Activated CD8-positive, alpha-beta T cell treated with anti-CD3 and anti-CD28 coated beads for 36 hours (primary cell): ENCODE data around the gene KDELR3. TPM values are rescaled to one million over a fixed set of nuclear protein-coding genes. Genes with fewer than 3 reads are reported as not detected.
A peak's percentile ranks its signal among the peaks of the same experiment; 100 is the strongest.

Source experiments
- ATAC-seq: fragments of 200-7000 bp; cut with Tn5 transposase; one replicate; pipeline ENCODE4 v1.10.0; 2021; ENCODE audit warnings: mild to moderate bottlenecking, moderate library complexity
- CTCF ChIA-PET: fragments of 350-600 bp; sonication (Branson Sonifier 250); formaldehyde crosslinking; loops from one replicate; lab custom pipeline; 2021; ENCODE audit warnings: antibody characterized with exemption; lab: Charles Lee
- POLR2A ChIA-PET: fragments of 350-600 bp; sonication (Branson Sonifier 250); formaldehyde crosslinking; loops from one replicate; lab custom pipeline; 2021; ENCODE audit warnings: antibody characterized with exemption; lab: Charles Lee
- DNase-seq: peaks from one replicate; pipeline ENCODE4 v3.0.0-alpha.2; 2020
- H3K27ac Mint-ChIP-seq: one replicate; pipeline ENCODE4 v1.8.0; 2021; ENCODE audit warnings: mild to moderate bottlenecking, mixed read lengths
- H3K27me3 Mint-ChIP-seq: one replicate; pipeline ENCODE4 v1.8.0; 2021; ENCODE audit warnings: mixed read lengths
- H3K36me3 Mint-ChIP-seq: one replicate; pipeline ENCODE4 v1.8.0; 2021; ENCODE audit warnings: low read depth, mixed read lengths
- H3K4me1 Mint-ChIP-seq: one replicate; pipeline ENCODE4 v1.8.0; 2021; ENCODE audit warnings: low read depth, mixed read lengths
- H3K4me3 Mint-ChIP-seq: one replicate; pipeline ENCODE4 v1.8.0; 2021; ENCODE audit warnings: mild to moderate bottlenecking, moderate library complexity, mixed read lengths
- H3K9me3 Mint-ChIP-seq: one replicate; pipeline ENCODE4 v1.8.0; 2021; ENCODE audit warnings: mixed read lengths
- intact Hi-C: fragments of 100-400 bp; cut with micrococcal nuclease; formaldehyde crosslinking; loops from one replicate; pipeline ENCODE4 v1.10.0; 2022
- total RNA-seq, 2 experiments: library from RNA; stranded (reverse); gene quantifications; one replicate each; pipeline ENCODE4 v1.2.3, GENCODE V29; 2021
- TF ChIP-seq, protein P1 (sequence below): fragments of 200-600 bp; IDR thresholded peaks from one replicate; pipeline ENCODE4 v1.8.0; 2022; ENCODE audit warnings: antibody characterized with exemption, mild to moderate bottlenecking

The KDELR3 gene
- total RNA-seq, 2 experiments from 2014 or later, result 1.7 to 2.1 TPM

DNA sequence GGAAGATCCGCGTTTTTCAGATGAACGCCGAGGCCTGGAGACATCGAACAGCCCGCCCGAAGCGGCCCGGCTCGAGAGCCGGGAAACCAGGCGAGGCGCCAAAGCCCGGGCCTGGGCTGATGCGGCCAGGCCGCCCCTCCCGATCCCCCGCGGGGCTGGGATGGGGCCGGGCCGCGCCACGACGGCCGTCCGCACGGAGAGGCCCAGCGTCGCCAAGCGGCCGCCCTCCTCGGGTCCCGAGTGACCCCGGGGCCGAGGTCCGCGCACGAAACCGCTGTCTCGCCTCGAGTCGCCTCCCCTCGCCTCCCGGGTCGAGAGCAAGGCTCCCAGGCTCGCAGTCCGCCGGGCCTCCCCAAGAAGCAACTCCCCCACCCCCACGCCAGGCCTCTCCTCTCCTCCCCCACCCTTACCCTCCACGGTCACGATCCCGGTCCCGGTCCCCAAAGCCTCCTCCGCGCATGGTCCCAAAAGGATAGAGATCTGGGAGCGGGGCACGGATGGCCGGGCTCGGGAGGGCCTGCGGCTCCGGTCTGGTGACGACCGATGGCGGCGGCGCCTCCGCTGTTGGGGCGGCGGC is 37.7 kb downstream of the KDELR3 start:
- peaks cover 37% of the 10 kb centered on the region for H3K4me1 Mint-ChIP-seq
- CTCF ChIA-PET, result no interaction called here
- intact Hi-C loops, result loop anchor here (5.0 kb wide), 1 partner anchor 67 kb away; the partner anchor contains the start of gene DMC1
- DNase-seq, result peak; percentile 54
- H3K4me3 Mint-ChIP-seq, result peak overlapping the region; percentile 93
- peaks cover 6% of the 10 kb centered on the region for H3K9me3 Mint-ChIP-seq
- TF ChIP-seq, protein P1, sequence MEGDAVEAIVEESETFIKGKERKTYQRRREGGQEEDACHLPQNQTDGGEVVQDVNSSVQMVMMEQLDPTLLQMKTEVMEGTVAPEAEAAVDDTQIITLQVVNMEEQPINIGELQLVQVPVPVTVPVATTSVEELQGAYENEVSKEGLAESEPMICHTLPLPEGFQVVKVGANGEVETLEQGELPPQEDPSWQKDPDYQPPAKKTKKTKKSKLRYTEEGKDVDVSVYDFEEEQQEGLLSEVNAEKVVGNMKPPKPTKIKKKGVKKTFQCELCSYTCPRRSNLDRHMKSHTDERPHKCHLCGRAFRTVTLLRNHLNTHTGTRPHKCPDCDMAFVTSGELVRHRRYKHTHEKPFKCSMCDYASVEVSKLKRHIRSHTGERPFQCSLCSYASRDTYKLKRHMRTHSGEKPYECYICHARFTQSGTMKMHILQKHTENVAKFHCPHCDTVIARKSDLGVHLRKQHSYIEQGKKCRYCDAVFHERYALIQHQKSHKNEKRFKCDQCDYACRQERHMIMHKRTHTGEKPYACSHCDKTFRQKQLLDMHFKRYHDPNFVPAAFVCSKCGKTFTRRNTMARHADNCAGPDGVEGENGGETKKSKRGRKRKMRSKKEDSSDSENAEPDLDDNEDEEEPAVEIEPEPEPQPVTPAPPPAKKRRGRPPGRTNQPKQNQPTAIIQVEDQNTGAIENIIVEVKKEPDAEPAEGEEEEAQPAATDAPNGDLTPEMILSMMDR, result no peak
- H3K27me3 Mint-ChIP-seq, result no peaks in the 10 kb centered on the region
- peaks cover 53% of the 10 kb centered on the region for H3K36me3 Mint-ChIP-seq
- POLR2A ChIA-PET, result no interaction called here
- peak overlapping the region; percentile 100 for H3K27ac Mint-ChIP-seq
- ATAC-seq, result peak; percentile 19

DNA sequence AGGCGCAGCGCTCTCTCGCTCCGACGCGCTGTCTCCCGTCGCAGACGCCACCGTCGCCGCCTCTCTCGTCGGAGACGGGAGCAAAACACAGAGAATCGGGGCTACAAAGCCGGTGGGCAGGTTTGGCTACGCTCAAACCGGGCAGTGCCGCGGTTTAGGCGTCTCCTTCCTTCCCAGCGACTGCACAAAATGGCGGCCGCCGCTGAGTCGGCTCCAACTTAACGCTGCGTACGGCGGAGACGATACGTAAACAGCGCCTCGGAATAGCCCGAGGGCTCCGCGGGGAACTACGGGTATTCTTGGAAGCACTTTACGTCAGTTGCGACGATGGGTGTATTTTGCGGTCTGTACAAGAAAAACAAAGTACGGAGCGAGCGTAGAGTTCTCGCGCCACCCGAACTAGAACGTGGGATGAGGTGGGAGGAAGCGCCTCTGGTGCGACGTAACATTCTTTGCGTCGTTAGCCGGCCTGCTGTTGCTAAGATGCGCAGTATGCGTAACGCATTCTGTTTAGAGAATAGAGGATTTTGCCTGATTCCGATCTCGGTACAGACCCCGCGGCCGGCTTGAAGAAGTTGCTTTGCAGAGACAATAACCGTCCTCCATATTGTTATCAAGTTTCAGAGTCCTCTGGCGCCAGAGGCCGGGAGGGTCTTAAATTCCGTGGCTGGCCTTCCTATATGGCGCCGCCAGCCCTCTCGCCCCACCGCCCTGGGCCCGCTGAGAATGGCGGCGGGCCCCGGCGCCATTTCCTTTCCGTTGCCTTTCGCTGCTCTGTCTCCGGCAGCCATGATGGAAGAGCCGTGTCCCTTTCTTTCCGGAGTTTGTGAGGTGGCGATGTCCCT is 38.4 kb downstream of the KDELR3 start, which contains the start of gene DDX17:
TSS of gene DDX17 (minus strand) at position 194 of the 845 bp plus-strand sequence.
- peak within 1 kb of the TSS; percentile 93 for H3K4me3 Mint-ChIP-seq
- ATAC-seq (peak; percentile 91), DNase-seq (peak; percentile 96)
- peaks cover 6% of the 10 kb centered on the region for H3K9me3 Mint-ChIP-seq
- ChIA-PET CTCF (interaction anchor here (1.0 kb wide), 1 partner anchor 67 kb away, joined by 3 read pairs; no protein-coding TSS in a partner anchor), POLR2A (interaction anchor here (0.7 to 1.4 kb wide), 4 partner anchors 8 to 63 kb away, joined by 3 to 8 read pairs (median 4); partner anchors contain the start of gene DMC1)
- TF ChIP-seq, protein P1, result no peak
- peaks cover 32% of the 10 kb centered on the region for H3K4me1 Mint-ChIP-seq
- peaks cover 48% of the 10 kb centered on the region for H3K36me3 Mint-ChIP-seq
- intact Hi-C loops, result loop anchor here (5.0 kb wide), 1 partner anchor 66 kb away; the partner anchor contains the start of gene DMC1
- H3K27ac Mint-ChIP-seq, result peak within 1 kb of the TSS; percentile 100
- H3K27me3 Mint-ChIP-seq, result no peaks in the 10 kb centered on the region

DNA sequence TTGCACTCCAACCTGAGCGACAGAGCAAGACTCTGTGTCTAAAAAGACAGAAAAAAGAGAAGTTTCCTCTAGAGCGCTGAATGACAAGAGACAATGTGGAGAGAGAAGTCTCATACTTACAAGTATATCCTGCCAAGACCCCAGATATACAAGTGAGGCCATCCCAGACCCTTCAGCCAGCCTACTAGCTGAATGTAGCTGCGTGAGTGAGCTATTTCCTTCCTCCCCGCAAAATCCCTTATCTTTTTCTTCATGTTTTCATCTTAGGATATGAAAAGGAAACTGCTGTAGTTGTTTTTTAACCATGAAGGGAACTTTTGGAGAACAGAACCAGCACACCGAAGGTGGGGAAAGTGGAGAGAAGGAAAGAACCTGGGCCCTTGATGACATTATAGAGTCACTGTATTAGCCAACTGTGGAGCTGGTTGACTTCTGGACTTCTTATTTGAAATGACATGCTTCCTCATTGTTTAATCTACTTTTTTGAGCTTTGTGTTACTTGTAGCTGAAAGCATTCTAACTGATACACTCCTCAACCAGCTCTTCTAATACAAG is 42.6 kb downstream of the KDELR3 start:
- Mint-ChIP-seq H3K9me3 (peaks cover 6% of the 10 kb centered on the region), H3K4me1 (peaks cover 15% of the 10 kb centered on the region), H3K36me3 (peaks cover 8% of the 10 kb centered on the region), H3K4me3 (no peak overlapping the region), H3K27me3 (no peaks in the 10 kb centered on the region), H3K27ac (no peak overlapping the region)
- ChIA-PET CTCF (interaction anchor here (1.0 to 1.3 kb wide), 3 partner anchors 13 to 171 kb away, joined by 3 to 4 read pairs (median 4); partner anchors contain the start of gene TOMM22), POLR2A (interaction anchor here (0.9 to 1.6 kb wide), 4 partner anchors 8 to 60 kb away, joined by 3 to 8 read pairs (median 4); partner anchors contain the start of gene DMC1)
- no peak for ATAC-seq
- TF ChIP-seq, protein P1, result no peak
- intact Hi-C loops, result no loop called here
- DNase-seq, result no peak

GRCh38 chr22:38513063-38513462 is 45.2 kb downstream of the KDELR3 start:
- POLR2A ChIA-PET, result no interaction called here
- TF ChIP-seq, protein P1, result peak; percentile 49
- DNase-seq (peak; percentile 68), ATAC-seq (peak; percentile 97)
- Mint-ChIP-seq H3K9me3 (peaks cover 4% of the 10 kb centered on the region), H3K27ac (no peak overlapping the region), H3K4me1 (peaks cover 9% of the 10 kb centered on the region), H3K27me3 (no peaks in the 10 kb centered on the region), H3K4me3 (no peak overlapping the region), H3K36me3 (peaks cover 3% of the 10 kb centered on the region)
- CTCF ChIA-PET, result no interaction called here
- intact Hi-C loops, result no loop called here
